Activated naive CD8-positive, alpha-beta T cell (primary cell): Measurements from ENCODE around the gene GJD3.

Experiments used
- H3K27ac Mint-ChIP-seq: one replicate; pipeline ENCODE4 v1.8.0; 2021; ENCODE audit warnings: mixed read lengths
- H3K27me3 Mint-ChIP-seq: one replicate; pipeline ENCODE4 v1.8.0; 2021; ENCODE audit warnings: mixed read lengths
- H3K36me3 Mint-ChIP-seq: one replicate; pipeline ENCODE4 v1.8.0; 2021; ENCODE audit warnings: mixed read lengths
- H3K4me1 Mint-ChIP-seq: one replicate; pipeline ENCODE4 v1.8.0; 2021; ENCODE audit warnings: low read depth, mixed read lengths
- H3K4me3 Mint-ChIP-seq: one replicate; pipeline ENCODE4 v1.8.0; 2021; ENCODE audit warnings: mild to moderate bottlenecking, mixed read lengths
- H3K9me3 Mint-ChIP-seq: one replicate; pipeline ENCODE4 v1.8.0; 2021; ENCODE audit warnings: low read depth, mixed read lengths

Gene GJD3

DNA sequence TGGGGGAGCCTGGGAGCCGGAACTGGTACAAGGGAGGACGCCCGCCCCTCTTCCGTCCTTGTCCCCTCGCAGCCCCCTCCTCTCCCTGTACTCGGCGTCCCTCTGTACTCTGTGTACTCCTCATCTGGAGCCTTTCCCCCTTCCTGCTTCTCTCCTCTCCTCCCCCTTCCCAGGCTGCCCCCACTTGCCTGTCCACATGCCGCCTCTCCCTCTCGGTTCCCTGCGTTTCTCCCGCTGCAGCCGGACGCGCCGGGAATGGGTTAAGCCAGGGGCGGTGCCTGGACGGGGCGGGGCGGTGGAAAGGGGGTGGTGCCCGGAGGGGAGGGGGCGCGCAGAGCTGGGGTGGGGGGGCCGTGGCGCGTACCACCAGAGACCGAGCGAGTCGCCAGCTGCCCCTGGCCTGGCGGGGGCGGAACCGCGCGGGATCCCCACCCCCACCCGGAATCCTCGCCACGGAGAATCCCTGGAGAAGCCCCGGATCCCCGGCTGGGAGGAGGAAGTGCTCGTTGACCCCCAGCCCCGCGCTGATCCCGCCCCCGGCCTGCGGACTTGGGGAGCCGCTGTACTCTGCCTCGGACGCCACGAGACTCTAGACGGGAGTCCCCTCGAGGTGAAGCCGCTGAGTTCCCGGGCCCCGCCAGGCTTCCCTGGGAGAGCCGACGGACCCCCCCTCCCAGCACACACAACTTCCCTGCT, 22.6 kb downstream of the GJD3 start:
- Mint-ChIP-seq H3K27me3 (no peaks in the 10 kb centered on the region), H3K9me3 (no peaks in the 10 kb centered on the region), H3K27ac (no peak overlapping the region), H3K36me3 (peaks cover 5% of the 10 kb centered on the region), H3K4me3 (peak overlapping the region; percentile 52), H3K4me1 (peaks cover 80% of the 10 kb centered on the region)

DNA sequence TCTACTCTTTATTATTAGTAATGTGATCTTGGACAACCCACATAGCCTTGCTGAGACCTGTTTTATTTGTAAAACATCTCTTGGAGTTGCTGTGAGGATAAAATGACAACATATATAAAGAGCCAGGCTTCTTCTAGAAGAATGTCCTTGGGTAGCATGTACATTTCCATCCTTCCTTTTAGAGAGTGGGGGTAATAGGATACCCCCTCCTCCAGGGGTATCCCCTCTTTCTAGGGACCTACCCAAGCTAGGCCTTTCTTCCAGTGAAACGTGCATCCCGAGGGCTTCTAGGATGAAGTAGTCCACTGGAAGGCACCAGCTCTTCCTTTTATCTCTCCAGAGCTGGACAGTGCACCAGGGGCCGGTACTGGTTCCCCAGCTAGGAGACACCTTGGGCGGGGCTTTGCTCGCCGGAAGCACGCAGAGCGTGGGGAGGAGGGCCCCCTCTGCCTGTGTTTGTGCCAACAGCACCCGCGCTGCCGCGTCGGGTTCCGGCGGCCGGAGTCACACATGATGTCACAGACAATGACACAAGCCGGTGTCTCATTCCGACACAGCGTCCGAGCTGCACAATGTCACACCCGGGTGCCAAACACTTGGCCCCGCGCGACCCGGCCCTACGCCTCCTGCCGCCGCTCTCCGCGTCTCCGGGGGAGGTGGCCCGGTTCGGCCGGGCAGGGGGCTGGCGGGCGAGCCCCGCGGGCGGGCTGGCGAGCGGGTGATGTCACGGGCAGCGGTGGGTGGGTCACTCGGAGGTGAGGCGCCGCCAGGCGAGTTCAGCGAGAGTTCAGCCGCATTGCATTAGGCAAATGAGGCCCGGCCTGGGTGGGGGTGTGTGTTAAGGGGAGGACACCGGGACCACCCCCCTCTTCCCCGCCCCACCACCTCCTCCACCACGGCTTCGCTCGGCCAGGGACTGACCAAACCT, 23.4 kb downstream of the GJD3 start:
- H3K4me1 Mint-ChIP-seq = peaks cover 77% of the 10 kb centered on the region
- H3K4me3 Mint-ChIP-seq = peak overlapping the region; percentile 83
- H3K27ac Mint-ChIP-seq = peak overlapping the region; percentile 81
- H3K27me3 Mint-ChIP-seq = no peaks in the 10 kb centered on the region
- H3K9me3 Mint-ChIP-seq = no peaks in the 10 kb centered on the region
- peaks cover 5% of the 10 kb centered on the region for H3K36me3 Mint-ChIP-seq

- H3K4me3 Mint-ChIP-seq = peak overlapping the region; percentile 83
- H3K27me3 Mint-ChIP-seq = no peaks in the 10 kb centered on the region
- no peaks in the 10 kb centered on the region for H3K9me3 Mint-ChIP-seq
- peaks cover 5% of the 10 kb centered on the region for H3K36me3 Mint-ChIP-seq
- H3K4me1 Mint-ChIP-seq = peaks cover 71% of the 10 kb centered on the region
- peak overlapping the region; percentile 81 for H3K27ac Mint-ChIP-seq
Observed at GRCh38 chr17:40340327-40340726, 24.2 kb downstream of the GJD3 start.

- Mint-ChIP-seq H3K27ac (peak overlapping the region; percentile 58), H3K9me3 (no peaks in the 10 kb centered on the region), H3K36me3 (peaks cover 5% of the 10 kb centered on the region), H3K27me3 (no peaks in the 10 kb centered on the region), H3K4me1 (peaks cover 72% of the 10 kb centered on the region), H3K4me3 (peak overlapping the region; percentile 2)
Observed at GRCh38 chr17:40338941-40339649, 25.4 kb downstream of the GJD3 start.

DNA sequence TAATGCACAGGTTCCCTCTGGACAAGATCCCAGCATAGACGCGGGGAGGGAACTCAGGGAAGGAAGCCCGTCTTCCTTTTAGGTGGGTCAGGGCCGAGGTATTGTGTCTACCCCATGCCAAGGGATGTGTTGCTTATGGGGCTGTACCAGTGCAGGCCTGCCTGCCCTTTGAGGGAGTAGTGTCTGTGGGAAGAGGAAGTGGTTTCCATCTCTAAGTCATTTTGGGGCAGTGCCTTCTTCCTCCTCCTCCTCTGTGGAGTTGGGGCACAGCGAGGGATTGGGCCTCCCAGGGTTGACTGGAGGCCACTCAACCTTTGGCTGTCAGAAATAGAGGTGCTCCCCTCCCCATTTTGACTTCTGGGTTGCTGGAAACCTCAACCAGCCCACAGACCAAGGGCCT, 26.5 kb downstream of the GJD3 start:
- Mint-ChIP-seq H3K27me3 (no peaks in the 10 kb centered on the region), H3K9me3 (no peaks in the 10 kb centered on the region), H3K27ac (peak overlapping the region; percentile 64), H3K4me1 (peaks cover 72% of the 10 kb centered on the region), H3K4me3 (no peak overlapping the region), H3K36me3 (peaks cover 5% of the 10 kb centered on the region)

GRCh38 chr17:40337351-40337750, 27.2 kb downstream of the GJD3 start:
- peak overlapping the region; percentile 64 for H3K27ac Mint-ChIP-seq
- no peaks in the 10 kb centered on the region for H3K27me3 Mint-ChIP-seq
- no peaks in the 10 kb centered on the region for H3K9me3 Mint-ChIP-seq
- H3K4me1 Mint-ChIP-seq = peaks cover 72% of the 10 kb centered on the region
- H3K4me3 Mint-ChIP-seq = no peak overlapping the region
- peaks cover 9% of the 10 kb centered on the region for H3K36me3 Mint-ChIP-seq

GRCh38 chr17:40335620-40336019, 28.9 kb downstream of the GJD3 start:
- H3K27me3 Mint-ChIP-seq = no peaks in the 10 kb centered on the region
- H3K9me3 Mint-ChIP-seq = no peaks in the 10 kb centered on the region
- peaks cover 77% of the 10 kb centered on the region for H3K4me1 Mint-ChIP-seq
- H3K27ac Mint-ChIP-seq = no peak overlapping the region
- H3K4me3 Mint-ChIP-seq = no peak overlapping the region
- H3K36me3 Mint-ChIP-seq = peaks cover 13% of the 10 kb centered on the region

DNA sequence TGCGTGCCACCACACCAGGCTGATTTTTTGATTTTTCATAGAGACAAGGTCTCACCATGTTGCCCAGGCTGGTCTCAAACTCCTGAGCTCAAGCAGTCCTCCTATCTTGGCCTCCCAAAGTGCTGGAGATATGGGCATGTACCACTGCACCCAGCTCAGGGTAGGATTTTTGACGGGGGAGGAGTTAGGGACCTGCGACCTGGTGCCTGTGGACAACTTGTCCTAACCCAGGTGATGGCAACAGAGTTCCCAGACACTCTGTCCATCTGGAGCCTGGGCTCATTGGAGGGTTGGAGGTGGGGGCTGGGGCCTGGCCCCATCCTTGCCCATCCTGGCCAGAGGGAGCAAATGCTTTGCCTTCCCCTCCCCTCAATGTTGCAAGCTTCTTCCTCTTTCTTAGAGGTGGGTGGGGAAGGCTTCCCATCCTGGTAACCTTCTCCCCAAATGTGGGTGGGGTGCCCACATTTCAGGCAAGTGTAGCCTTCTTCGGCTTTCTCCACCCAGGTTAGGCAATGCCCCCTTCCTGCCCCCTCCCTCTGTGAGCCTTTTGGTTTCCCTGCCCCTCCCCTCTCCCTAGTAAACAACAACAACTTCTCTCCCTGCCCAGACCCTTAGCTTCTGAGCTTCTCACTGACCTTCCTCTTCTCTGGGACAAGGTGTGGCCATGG, 30.6 kb downstream of the GJD3 start:
- Mint-ChIP-seq H3K36me3 (peaks cover 8% of the 10 kb centered on the region), H3K9me3 (no peaks in the 10 kb centered on the region), H3K4me3 (peak overlapping the region; percentile 31), H3K27ac (peak overlapping the region; percentile 46), H3K27me3 (no peaks in the 10 kb centered on the region), H3K4me1 (peaks cover 73% of the 10 kb centered on the region)

- Mint-ChIP-seq H3K27me3 (no peaks in the 10 kb centered on the region), H3K27ac (peak overlapping the region; percentile 85), H3K36me3 (peaks cover 13% of the 10 kb centered on the region), H3K4me3 (peak overlapping the region; percentile 60), H3K4me1 (peaks cover 77% of the 10 kb centered on the region), H3K9me3 (no peaks in the 10 kb centered on the region)
Observed at GRCh38 chr17:40331743-40332641, 32.5 kb downstream of the GJD3 start.

- Mint-ChIP-seq H3K9me3 (no peaks in the 10 kb centered on the region), H3K4me1 (peaks cover 80% of the 10 kb centered on the region), H3K4me3 (peak overlapping the region; percentile 59), H3K27ac (peak overlapping the region; percentile 85), H3K27me3 (no peaks in the 10 kb centered on the region), H3K36me3 (peaks cover 13% of the 10 kb centered on the region)
Observed at GRCh38 chr17:40330850-40331470, 33.6 kb downstream of the GJD3 start.

- Mint-ChIP-seq H3K36me3 (peaks cover 13% of the 10 kb centered on the region), H3K27ac (peak overlapping the region; percentile 55), H3K9me3 (no peaks in the 10 kb centered on the region), H3K4me1 (peaks cover 86% of the 10 kb centered on the region), H3K27me3 (no peaks in the 10 kb centered on the region), H3K4me3 (peak overlapping the region; percentile 59)
Observed at GRCh38 chr17:40329839-40330794, 34.4 kb downstream of the GJD3 start.

GRCh38 chr17:40328386-40328766, 36.2 kb downstream of the GJD3 start:
- H3K27me3 Mint-ChIP-seq = no peaks in the 10 kb centered on the region
- H3K4me3 Mint-ChIP-seq = peak overlapping the region; percentile 71
- peaks cover 80% of the 10 kb centered on the region for H3K4me1 Mint-ChIP-seq
- H3K9me3 Mint-ChIP-seq = no peaks in the 10 kb centered on the region
- H3K27ac Mint-ChIP-seq = peak overlapping the region; percentile 68
- peaks cover 13% of the 10 kb centered on the region for H3K36me3 Mint-ChIP-seq
